Subcutaneous adipose tissue (tissue), 4 donors: ENCODE measurements around the gene MMS19. TPM values are rescaled to one million over a fixed set of nuclear protein-coding genes. Genes with fewer than 3 reads are reported as not detected.

Experiments
- CTCF ChIP-seq: fragments of 450-650 bp; IDR thresholded peaks from one replicate; pipeline ENCODE4 v1.5.1; 2016; ENCODE audit warnings: low read depth, mild to moderate bottlenecking, control low read depth, antibody characterized with exemption, moderate library complexity
- total RNA-seq, 4 donors: library from RNA; depleted of rRNA; stranded (reverse); fragments of >200 nt; gene quantifications; one replicate each; pipeline ENCODE4 v1.1.0, GENCODE V29; 2016

MMS19 gene
- total RNA-seq, 4 donors from 2014 or later: 57.6 to 87.8 (median 76.8) TPM

- no peak for TF ChIP-seq CTCF
These were observed 31.5 kb downstream of the MMS19 start for GRCh38 chr10:97466755-97467154.

GRCh38 chr10:97465982-97466381, 32.2 kb downstream of the MMS19 start:
- no peak for TF ChIP-seq CTCF

GRCh38 chr10:97464226-97464625, 34.0 kb downstream of the MMS19 start:
- no peak for TF ChIP-seq CTCF

GRCh38 chr10:97463363-97464132, 34.7 kb downstream of the MMS19 start:
- TF ChIP-seq CTCF: no peak

GRCh38 chr10:97462309-97462708, 35.9 kb downstream of the MMS19 start:
- no peak for TF ChIP-seq CTCF

- no peak for TF ChIP-seq CTCF
These were observed 38.3 kb downstream of the MMS19 start for GRCh38 chr10:97459933-97460332.

- no peak for TF ChIP-seq CTCF
These were observed 39.1 kb downstream of the MMS19 start for GRCh38 chr10:97459111-97459510.
